GM18526 (cell line): Measurements from ENCODE around the gene SPTLC2.

Experiments
- POLR2A ChIP-seq: IDR thresholded peaks from 3 replicates; pipeline ENCODE4 v1.6.1; 2011; ENCODE audit not compliant: insufficient read length; ENCODE audit errors: extremely low read depth

Gene SPTLC2

DNA sequence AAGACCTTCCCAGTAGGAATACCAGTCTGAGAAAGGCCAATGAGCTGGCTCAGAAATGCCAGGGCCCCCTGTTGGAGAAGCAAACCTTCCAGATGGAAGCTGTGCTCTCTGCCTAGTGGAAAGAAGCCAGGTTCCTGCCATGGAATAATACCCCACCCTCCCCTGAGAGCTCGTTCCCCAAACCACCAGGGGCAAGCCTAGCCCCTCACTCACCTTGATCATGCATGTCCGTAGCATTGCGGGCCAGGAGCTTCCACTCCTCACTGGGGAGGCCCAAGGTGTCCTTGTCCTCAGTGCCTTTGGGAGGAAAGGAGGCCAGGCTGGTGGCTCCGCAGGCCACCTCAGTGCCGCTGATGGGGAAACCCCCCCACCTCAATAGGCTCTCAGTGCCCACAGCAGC is 138.4 kb downstream of the SPTLC2 start:
- TF ChIP-seq POLR2A: no peak

GRCh38 chr14:77475432-77476115 is 140.9 kb downstream of the SPTLC2 start:
- no peak for TF ChIP-seq POLR2A

GRCh38 chr14:77474479-77475177 is 141.8 kb downstream of the SPTLC2 start:
- TF ChIP-seq POLR2A: no peak

DNA sequence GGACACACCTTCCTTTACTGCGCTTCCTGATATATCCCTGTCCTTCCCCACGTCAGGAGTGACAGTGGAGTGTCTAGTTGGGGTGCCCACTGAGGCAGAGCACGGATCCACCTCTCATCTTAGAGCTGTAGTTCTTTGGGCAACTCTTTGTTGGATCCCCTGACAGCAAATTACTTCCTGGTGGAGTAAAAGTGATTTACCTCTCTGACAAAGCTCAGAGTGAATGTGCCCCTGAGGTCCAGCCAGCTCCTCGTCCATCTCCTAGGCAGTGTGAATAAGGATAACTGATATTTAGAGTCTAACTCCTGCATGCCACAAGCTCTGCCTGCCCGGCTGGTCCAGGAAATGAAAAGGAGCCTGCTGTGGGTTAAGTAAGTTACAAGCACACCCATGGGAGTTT is 142.5 kb downstream of the SPTLC2 start:
- TF ChIP-seq POLR2A: no peak

GRCh38 chr14:77470224-77470870 is 146.1 kb downstream of the SPTLC2 start:
- TF ChIP-seq POLR2A: no peak

GRCh38 chr14:77469539-77469938 is 146.9 kb downstream of the SPTLC2 start:
- no peak for TF ChIP-seq POLR2A

DNA sequence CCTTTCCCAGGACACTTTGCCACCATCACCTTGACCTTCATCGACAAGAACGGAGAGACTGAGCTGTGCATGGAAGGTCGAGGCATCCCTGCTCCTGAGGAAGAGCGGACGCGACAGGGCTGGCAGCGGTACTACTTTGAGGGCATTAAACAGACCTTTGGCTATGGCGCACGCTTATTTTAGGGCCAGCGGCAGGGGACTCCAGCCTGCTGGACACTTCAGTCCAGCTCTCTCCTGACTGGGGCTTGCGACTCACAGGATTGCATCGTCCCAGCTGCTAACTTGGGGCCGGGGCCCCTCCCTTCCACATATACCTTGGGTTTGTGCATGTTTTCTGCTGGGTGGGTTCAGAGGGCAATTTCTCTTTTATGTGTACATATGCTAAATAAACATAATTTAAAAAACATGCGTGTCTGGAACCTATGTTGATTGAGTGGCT is 147.4 kb downstream of the SPTLC2 start:
- no peak for TF ChIP-seq POLR2A

DNA sequence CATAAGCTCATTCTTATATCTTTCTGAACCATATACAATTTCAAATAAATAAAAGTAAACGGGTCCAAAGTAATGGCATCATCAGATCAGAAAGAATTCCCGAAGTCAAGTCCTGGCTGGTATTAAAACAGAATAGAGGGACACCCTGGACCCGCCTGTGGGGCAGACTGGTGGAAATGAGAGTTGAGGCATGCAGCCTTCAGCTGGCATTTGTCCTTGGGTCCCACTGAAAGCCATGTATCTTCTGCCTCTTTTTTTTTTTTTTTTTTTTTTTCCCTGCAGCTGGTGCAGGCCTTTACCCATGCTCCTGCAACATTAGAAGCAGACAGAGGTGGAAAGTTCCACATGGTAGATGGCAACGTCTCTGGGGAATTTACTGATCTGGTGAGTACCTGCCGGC is 148.6 kb downstream of the SPTLC2 start:
- TF ChIP-seq POLR2A: no peak

- no peak for TF ChIP-seq POLR2A
These were observed 157.2 kb downstream of the SPTLC2 start for GRCh38 chr14:77459072-77459723.

GRCh38 chr14:77458249-77458950 is 158.0 kb downstream of the SPTLC2 start:
- TF ChIP-seq POLR2A: no peak

DNA sequence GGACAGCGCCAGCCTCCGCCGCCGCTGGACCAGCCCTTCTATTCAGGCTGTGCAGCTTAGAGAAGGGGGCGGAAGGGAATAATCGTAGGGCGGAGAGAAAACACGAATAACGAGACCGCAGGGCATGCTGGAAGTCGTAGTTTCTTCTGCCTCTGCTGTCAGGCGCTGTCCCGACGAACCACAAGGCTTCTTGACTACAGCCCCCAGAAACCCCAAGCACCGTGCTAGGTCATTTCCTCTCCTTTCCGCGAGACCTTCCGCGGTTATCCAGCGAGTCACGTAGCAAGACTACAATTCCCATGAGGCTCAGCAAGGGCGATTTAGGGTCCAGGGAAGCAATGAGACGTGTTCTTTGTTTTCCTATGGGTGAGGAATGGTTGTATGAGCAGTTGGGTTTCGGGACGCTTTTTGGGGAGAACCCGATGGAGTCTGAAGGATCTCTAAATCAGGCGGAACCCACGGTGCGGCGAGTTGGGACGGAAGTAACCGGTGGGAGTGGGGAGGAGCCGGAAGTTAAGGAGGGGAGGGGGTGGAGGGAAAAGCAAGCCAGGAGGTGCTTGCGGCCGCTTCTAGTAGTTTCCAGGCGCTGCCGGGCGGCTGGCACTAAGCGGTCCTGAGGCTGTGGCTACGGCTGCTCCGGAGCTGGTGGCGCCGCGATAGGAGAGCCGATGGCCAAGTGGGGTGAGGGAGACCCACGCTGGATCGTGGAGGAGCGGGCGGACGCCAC is 158.8 kb downstream of the SPTLC2 start, which contains the start of the genes AHSA1 and VIPAS39:
Gene AHSA1 (plus strand): TSS at position 572 of the 727 bp plus-strand sequence. CDS start 97 bp downstream, at position 669.
Gene VIPAS39 (minus strand): TSS at position 80 of the 727 bp plus-strand sequence. CDS start 3,499 bp downstream, outside the sequence.
- TF ChIP-seq POLR2A: peak; percentile 92

DNA sequence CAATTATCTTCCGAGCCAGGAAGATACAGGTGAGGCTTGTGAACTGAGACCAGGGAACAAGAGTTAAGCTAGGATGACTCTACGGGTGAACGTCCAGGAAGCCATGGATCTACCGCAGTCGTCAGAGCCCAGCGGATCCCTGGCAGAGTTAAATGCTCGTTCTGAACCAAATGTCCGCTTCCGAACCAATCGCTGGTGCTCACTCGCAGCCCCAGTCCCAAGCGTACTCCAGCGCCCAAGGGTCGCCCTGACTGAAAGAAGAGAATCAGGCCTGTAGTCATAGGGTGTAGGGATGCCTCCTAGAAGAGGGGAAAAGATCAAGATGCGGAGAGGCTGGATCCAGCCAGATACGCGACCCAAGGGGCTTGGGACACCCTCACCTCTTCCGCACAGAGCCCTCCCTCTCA is 159.3 kb downstream of the SPTLC2 start:
- peak; percentile 94 for TF ChIP-seq POLR2A
